ENCODE data around the gene COX8A.

- TF ChIP-seq, protein P1, sequence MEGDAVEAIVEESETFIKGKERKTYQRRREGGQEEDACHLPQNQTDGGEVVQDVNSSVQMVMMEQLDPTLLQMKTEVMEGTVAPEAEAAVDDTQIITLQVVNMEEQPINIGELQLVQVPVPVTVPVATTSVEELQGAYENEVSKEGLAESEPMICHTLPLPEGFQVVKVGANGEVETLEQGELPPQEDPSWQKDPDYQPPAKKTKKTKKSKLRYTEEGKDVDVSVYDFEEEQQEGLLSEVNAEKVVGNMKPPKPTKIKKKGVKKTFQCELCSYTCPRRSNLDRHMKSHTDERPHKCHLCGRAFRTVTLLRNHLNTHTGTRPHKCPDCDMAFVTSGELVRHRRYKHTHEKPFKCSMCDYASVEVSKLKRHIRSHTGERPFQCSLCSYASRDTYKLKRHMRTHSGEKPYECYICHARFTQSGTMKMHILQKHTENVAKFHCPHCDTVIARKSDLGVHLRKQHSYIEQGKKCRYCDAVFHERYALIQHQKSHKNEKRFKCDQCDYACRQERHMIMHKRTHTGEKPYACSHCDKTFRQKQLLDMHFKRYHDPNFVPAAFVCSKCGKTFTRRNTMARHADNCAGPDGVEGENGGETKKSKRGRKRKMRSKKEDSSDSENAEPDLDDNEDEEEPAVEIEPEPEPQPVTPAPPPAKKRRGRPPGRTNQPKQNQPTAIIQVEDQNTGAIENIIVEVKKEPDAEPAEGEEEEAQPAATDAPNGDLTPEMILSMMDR (IDR thresholded peaks at IDR 0.05): no peak
- no peak for TF ChIP-seq EZH2 (IDR thresholded peaks at IDR 0.05; ENCODE audit: borderline replicate concordance, insufficient read depth, low read depth, low read length, poor library complexity, severe bottlenecking)
Observed at GRCh38 chr11:63985812-63986155, 11.4 kb downstream of the COX8A start.
